ENCODE data around the gene PTGIS.
"Not testable (repeated sequence)": the region's sequence is repeated elsewhere in the genome, so short reads cannot be mapped to it uniquely, and the experiment has no call there.

Gene PTGIS

DNA sequence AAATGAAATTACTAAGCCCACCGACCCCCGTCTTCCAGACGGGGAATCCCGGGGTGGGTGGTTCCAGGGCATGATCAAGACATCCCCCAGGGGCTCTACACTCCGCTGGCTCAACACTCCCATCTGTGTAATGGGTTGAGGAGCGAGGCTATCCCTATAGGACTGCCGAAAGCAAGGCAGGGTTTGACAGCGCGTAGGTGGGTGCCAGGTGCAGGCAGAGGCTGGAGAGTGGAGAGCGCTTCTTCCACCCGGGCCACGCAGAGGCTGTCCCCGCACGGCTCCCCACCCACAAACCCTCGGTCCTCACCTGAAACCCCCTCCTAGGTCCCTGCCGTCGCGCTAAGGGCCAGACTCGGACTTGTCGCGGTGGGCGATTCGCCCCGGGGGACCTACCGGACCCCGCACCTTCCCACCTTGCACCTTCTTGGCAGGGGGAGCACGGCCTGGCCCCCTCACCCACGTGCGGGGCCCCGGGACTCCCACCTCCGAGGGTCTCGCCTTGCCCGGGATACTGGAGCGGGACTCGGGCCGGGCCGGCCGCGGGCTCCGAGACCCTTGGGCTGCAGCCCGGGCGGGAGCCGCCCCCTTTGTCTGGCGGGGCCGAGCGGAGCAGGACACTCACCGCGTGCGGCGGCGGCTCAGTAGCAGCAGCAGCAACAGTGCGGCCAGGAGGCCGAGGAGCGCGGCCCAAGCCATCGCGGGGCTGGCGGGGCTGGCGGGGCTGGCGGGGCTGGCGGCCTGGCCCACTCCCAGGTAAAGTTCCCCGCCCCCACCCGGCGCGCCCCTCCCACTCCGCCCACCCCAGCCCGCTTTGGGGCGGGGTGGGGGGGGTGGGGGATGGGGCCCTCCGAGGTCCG lies at the start of gene PTGIS:
Gene PTGIS (minus strand): TSS at position 717 of the 857 bp plus-strand sequence. CDS start 21 bp downstream, at position 696.
- DNase-seq, result no peak

DNA sequence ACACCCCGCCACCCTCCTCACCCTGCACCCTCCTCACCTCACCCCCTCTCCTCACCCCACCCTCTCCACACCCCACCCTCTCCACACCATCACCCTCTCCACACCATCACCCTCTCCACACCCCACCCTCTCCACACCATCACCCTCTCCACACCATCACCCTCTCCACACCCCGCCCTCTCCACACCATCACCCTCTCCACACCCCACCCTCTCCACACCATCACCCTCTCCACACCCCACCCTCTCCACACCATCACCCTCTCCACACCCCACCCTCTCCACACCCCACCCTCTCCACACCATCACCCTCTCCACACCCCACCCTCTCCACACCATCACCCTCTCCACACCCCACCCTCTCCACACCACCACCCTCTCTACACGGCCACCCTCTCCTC lies 49.5 kb upstream of the PTGIS start:
- DNase-seq, result not testable (repeated sequence)

DNA sequence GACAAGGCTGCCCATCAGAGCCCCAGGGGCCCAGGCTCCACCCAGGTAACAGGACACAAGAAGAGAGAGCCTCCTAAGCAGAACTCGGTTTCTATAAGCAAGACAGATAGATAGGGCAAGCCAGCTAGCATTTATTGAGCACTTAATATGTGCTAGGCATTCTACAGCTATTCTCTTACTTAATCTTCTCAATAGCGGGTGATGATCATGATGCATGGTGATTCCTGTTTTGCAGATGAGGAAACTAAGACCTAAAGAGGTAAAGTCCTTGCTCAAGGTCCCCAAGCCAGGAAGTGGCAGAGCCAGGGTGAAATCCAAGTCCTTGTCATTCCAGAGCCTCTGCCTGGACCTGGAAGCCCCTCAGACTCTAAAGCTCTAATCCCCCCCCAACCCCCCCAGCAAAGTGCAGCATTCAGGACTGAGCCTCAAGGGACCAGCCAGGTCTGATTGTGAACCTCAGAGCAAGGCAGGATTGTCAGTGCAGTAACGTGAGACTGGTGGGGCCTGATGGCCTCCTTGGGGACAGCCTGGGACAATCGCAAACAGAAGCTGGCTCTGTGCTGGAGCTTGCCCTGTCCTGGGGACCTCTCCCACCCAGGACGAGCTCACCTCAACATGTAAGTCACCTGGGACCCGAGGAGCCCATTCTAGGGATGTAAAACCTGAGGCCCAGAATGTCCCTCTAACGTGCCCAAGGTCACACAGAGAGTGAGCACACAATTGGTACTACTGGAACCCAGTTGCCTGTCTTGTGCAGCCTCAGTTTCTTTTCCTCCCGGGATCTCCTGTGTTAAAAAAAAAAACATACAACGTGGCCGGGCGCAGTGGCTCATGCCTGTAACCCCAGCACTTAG lies 48.4 kb upstream of the PTGIS start:
- no peak for DNase-seq

DNA sequence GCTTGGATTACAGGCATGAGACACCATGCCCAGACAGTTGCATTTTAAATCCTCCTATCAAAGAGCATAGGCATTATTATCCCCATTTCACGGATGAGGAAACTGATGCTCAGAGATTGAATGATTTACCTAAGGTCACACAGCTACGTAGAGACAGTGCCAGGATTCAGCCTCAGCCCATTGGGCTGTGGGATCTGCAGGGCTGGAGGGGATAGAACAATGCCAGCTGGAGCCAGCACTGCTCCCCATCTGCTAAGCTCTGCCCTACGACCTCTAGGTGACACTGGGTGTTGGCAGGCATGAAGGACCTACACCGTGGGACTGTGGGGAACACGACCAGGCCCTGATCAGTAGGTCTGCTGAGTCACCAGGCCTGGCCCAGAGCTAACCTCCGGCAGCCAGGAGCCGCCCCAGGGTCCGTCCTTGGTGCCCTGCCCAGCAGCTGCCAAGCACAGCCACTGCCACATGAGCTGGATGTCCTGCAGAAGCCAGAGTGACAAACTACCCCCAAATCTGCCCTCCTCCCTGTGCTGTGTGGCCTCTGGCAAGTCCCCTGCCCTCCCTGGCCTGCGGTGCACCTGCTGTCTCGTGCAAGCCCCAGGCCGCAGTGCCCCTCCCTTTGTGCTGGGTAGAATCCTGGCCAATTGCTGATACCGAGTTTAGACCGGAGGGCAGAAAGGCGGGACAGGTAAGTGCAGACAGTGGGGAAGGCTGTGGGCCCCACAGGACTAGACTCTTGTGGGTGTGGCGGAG lies 47.6 kb upstream of the PTGIS start:
- DNase-seq, result no peak

DNA sequence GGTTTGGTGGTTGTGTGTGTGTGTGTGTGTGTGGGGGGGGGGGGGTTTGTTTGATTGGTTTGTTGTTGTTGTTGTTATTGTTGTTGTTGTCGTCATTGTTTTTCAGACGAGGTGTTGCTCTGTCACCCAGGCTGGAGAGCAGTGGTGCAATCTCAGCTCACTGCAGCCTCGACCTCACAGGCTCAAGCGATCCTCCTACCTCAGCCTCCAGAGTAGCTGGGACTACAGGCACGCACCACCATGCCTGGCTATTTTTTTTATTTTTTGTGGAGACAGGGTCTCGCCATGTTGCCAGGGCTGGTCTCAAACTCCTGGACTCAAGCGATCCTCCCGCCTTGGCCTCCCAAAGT lies 47.1 kb upstream of the PTGIS start:
- not testable (repeated sequence) for DNase-seq

DNA sequence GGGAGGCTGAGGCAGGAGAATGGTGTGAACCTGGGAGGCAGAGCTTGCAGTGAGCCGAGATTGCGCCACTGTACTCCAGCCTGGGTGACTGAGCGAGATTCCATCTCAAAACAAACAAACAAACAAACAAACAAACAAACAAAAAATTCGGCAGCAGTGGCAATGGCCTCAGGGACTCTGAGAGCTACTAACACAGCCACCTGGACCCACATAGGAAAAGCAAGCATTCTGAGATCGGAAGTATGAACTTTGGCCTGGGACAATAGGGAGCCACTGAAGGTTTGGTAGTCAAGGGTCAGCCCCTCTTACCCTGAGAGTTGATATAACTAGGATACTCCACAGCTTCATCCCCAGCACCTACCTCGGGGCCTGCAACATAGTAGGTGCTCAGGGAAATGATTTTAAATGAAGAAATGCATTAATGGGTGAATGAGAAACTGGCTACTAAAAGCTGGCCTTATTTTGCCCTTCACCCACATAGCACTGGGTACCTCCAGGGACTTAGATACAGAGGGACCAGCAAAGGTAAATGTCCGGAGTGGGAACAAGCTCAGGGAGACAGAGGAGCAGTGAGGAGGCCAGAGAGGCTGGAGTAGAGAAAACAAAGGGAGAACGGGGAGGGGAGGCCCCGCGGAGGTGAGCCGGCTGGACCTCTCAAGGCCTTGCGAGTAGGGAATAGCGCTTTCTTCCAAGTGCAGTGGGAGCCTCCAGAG lies 46.6 kb upstream of the PTGIS start:
- no peak for DNase-seq

DNA sequence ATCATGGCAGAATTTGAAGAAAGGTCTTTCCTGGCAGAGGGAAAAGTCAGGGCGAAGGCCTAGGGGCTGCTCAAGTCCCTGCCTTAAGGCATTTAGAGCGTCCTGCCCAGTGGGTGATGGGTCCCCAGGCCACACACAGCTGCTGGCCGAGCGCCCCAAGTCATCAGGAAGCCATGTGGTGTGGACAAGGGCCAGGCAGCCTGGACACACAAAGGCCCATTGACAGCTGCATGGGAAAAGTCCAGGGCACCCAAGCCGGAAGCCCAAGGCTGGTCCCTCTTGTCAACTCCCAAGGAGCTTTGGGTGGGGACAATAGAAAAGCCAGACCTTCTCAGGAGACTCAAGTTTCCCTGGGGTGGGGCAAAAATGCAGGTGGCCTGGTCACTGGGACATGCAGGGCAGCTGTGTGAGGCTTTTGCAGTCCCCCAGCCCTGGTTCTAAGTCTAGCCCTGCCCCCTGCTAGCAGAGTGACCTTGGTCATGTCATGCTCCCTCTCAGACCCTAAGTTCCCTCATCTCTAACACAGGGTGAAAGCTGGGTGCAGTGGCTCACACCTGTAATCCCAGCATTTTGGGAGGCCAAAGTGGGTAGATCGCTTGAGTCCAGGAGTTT lies 44.3 kb upstream of the PTGIS start:
- DNase-seq, result no peak

DNA sequence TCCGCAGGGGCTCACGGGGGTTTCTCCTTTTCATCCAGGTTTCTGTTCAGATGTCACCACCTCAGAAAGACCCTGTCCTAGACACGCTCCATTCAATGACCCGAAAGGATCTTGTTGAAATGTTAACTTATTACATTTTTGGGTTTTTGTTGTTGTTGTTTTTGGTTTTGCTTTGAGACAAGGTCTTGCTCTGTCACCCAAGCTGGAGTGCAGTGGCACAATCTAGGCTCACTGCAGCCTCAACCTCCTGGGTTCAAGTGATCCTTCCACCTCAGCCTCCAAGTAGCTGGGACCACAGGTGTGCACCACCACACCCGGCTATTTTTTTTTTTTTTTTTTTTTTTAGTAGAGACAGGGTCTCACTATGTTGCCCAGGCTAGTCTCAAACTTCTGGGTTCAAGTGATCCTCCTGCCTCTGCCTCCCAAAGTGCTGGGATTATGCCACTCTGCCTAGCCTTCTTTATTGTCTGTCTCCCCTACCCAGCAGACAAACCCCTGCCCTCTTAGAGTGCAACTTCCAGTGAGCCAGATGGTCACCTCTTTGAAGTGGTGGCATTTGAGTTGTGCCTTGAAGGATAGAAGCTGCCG lies 43.7 kb upstream of the PTGIS start:
- DNase-seq, result not testable (repeated sequence)

DNA sequence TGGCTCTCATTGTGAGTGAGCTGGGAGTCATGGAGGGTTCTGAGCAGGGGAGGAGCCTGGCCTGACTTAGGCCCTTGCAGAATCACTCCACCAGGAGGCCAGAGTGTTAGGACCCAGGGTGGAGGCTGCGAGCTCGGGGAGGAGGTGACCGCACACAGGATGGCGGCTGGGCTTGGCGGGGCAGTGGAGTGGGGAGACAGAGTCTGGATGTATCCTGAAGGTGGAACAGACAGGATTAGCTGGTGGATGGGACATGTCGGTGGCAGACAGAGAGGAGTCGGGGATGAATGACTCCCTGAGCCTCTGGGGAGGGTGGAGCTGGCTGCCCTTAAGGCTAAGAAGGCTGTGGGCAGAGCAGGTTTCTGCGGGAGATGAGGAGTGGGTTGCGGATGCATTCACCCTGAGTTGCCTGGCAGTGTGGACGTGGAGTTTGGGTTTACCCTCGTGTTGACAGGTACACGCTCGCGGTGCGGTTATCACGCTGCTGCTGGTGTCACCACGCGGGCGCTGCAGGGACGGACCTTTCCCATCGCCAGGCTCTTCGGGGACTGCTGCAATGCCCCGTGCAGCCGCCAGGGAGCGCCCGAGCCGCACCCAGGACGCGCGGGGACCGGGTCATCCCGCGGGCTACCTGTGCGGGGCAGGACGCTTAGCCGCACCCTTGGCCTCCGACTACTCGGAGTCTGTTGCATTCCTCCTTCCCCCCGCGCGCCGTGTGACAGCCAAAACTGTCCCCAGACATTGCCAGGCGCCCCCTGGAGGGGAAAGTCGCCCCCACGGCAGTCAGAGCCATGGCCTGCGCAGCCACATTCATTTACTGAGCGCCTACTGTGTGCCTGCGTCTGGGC lies 43.0 kb upstream of the PTGIS start:
- no peak for DNase-seq

DNA sequence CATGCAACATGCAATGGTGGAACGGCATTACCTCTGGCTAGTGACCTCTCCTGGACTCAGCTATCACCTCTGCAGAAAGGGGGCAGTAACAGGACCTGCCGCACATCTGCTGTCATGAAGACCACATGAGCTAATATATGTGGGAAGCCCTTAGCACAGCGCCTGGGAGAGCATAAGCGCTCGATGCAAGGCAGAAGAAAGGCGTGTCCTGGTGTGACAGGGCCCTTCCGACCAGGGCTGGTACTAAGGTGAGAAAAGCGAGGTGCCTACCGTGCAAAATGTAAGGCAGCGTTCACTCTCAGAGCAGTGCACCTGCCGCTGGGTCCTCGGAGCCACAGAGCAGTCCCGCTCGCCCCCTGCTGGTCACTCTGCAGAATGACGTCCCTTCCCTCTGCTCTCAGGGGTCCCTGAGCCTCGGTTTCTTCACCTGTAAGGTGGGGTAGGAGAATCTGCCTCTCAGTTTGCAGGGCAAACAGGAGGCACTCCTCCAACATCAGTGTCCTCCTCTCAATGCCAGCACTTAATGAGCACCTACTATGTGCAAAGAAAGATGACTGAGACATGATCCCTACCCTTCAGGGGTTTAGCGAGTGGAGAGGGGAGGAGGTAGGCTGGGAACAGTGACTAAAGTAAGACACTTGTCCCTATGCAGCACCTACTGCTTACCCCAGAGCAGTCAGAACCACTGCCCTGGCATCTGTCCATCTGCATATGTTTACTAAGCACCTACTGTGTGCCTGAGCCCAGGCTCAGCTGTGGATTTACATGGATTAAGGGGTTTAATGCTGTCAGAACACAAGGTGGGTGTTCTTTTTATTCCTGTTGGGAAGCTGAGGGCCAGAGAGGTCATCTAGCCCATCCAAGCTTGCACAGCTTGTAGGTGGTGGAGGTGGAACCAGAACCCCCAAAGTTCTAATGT lies 41.1 kb upstream of the PTGIS start:
- peak; percentile 33 for DNase-seq

DNA sequence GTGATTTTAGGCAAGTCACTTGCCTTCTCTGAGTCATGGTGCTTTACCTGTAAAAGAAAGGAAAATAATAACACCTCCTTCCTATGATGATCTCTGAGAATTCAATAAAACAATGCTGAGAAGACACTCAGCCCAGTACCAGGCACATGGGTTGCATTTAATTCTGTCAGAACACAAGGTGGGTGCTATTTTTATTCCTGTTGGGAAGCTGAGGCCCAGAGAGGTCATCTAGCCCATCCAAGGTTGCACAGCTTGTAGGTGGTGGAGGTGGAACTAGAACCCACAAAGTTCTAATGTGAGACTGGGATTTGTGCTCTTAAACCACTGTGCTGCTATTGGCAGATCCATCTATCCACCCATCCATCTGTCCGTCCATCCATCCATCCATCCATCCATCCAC lies 39.6 kb upstream of the PTGIS start:
- no peak for DNase-seq

DNA sequence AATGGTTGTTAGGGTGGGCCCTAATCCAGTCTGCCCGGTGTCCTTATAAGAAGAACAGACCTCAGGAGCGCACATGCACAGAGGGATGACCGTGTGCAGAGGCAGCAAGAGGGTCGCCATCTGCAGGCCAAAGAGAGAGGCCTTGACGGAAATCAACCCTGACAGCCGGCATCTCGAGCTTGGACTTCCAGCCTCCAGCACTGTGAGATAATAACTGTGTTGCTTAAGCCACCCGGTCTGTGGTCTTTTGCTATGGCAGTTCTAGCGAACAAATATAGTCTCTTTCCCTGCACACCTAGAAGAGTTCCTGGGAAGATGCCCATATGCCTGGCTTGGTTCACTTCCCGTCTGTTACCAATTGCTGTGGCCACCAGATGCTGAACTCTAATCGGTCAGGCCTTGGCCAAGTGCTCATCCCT lies 35.3 kb upstream of the PTGIS start:
- no peak for DNase-seq

DNA sequence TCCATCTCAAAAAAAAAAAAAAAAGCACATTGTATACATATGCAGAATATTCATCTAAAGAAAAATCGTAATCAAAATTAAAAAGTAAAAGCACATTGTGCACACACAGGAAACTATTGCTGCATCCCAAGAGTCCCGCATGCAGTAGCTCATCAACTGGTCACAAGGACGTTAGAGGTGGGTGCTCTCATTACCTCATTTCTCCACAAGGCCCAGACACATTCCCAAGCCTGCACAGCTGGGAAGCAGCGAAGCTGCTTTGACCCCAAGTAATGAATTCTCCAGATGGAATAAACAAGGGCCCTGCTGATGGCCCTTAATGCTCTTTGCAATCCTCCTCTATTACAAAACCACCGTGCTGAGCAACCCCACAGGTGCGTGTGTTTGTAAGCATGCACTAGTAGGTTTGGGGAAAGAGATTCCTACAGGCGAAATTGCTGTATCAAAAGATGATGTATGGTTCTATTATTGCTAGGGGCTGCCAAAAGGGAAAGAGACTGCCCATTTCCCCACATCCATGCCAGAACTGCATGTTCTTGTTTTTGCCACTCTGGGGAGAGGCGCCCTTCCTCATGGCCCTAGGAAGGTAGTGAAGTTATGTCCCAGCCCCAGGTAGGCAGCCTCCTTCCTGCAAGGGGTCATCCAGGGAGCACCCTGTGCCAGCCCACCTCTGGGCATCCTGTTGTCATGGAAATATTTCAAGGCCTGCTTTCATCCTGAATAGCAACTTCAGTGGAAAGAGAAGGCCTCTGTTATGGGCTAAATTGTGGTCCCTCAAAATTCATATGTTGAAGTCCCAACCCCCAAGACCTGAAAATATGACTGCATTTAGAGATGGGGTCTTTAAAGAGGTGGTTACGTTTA lies 34.6 kb upstream of the PTGIS start:
- no peak for DNase-seq

DNA sequence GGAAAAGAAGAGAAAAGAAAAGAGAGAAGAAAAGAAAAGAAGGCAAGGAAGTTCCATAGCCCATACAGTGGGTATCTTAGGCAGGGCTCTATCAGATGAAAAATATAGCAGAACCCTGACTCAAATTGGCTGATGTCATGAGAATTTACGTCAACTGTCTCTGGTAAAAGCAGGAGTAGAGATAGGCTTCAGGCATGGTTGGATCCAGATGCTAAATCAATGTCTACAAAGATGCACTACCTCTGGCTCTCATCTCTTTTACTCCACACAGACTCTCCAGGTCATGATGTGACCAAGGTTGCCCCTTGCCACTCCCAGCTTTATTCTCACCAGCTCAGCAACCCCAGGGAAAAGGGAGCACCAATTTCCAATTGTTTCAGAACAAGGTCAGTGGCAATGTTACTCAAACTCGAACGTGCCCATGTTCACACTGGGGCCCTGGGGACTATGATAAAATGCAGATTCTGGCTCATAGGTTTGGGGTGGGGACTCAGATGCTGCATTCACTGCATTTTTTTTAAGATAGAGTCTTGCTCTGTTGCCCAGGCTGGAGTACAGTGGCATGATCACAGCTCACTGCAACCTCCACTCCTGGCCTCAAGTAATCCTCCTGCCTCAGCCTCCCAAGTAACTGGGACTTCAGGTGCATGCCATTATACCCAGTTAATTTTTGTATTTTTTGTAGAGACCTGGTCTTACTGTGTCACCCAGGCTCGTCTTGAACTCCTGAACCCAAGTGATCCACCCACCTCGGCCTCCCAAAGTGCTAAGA lies 33.4 kb upstream of the PTGIS start:
- no peak for DNase-seq

DNA sequence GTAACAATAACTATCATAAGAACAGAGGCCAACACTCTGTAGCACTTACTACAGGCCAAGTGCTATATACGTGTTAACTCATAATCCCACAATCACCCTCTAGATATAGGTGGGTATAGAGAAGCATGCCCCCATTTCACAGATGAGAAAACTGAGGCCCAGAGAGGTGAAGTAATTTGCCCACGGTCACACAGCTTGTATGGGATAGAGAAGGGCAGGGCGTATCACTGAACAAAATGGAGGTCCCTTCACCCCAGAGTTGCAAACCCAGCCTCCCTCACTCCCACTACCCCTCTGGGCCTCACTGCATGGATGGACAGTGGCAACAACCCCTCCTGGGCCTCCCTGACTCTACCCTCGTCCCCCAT lies 31.8 kb upstream of the PTGIS start:
- DNase-seq, result no peak

DNA sequence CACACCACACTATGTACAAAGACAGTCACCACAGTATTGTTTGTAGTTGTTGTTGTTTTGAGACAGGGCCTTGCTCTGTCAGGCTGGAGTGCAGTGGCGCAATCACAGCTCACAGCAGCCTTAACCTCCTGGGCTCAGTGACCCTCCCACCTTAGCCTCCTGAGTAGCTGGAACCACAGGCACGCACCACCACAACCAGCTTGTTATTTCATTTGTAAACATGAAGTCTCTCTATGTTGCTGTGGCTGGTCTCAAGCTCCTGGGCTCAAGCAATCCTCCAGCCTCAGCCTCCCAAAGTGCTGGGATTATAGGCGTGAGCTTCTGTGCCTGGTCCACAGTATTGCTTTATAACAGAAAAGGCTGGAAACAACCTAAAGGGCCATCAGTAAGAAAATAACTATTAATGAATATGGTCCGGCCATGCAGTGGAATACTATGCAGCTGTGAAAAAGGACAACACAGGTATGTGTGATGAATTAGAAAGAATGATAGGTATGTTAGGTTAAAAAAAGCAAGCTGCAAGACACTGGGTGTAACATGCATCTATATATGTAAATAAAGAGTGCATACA lies 30.0 kb upstream of the PTGIS start:
- no peak for DNase-seq

DNA sequence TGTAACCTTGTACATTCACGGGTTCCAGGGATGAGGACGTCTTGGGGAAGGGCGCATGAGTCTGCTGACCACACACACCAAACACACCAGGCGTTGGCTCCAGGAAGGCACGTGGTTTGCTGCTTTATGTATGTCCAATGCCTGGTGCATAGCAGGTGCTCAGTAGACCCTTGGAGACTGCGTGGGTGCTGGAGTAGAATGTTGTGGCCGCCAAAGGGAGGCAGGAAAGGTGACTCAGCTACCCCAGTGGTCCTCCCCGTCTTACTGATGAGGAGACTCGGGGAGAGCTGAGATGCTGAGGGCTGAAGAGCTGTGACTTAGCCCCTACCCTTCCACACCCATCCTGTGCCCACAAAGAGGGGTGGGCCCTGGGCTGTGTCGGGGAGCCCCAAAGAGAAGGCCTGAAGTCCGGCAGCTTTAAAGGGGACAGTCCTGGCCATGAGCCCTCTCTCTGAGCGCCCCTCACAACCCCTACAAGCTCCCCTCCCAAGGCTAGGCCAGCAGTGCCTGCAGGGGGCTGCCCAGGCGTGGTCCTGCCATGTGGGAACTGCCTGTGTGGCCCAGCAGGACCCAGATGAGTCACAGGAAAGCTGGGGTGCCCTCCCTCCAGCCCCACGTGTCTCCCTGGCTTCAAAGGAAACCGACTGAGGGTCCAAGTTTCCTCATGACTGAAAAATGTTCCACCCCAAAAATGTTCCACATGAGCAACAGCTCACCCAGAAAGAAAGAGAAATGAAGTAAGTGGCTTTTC lies 28.0 kb upstream of the PTGIS start:
- DNase-seq, result no peak
